Measurements from ENCODE around the gene POC5.
"Not testable (repeated sequence)": the region's sequence is repeated elsewhere in the genome, so short reads cannot be mapped to it uniquely, and the experiment has no call there.

Gene POC5

DNA sequence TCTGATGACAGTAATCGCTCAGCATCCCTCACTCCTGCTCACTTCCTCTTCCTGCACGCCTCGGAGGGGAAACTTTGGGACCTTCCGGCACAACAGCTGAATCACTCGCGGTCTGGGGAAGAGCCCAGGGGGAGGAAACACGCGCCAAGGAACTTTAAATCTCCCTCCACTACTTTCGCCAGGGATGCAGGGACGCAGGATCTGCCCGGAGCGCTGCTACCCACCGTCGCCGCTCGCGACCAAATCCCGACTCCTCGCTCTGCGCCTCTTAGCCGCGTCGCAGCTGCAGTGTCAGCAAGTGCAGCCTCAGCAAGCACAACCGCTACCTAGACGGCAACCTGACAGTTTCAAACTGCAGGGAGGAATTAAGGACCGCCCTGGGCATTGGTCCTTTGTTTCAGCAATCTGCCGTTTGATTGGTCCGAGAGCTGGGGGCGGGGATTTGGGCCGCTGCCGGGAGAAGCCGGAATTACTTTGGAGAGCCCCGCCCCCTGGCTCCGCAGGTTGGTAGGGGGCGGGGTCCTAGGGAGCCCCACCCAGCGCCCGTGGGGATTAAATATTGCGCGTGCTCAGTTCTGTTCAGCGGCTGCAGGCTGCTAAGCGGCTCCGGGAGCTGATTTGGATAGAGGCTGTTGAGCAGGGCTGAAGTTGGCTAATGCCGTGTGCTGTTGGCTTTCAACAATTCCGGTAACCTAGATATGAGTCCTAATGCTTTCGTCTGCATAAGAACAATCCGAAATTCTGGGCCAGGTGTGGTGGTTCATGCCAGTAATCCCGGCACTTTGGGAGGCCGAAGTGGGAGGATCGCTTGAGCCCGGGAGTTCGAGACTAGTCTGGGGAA is at the start of gene POC5:
Gene POC5 (minus strand): TSS at position 356 of the 841 bp plus-strand sequence. CDS start 4,500 bp downstream, outside the sequence.
- DNase-seq: peak; percentile 92 to 94

GRCh38 chr5:75758116-75758515 is 40.9 kb upstream of the POC5 start:
- DNase-seq: no peak

GRCh38 chr5:75756981-75757380 is 39.7 kb upstream of the POC5 start:
- no peak for DNase-seq

DNA sequence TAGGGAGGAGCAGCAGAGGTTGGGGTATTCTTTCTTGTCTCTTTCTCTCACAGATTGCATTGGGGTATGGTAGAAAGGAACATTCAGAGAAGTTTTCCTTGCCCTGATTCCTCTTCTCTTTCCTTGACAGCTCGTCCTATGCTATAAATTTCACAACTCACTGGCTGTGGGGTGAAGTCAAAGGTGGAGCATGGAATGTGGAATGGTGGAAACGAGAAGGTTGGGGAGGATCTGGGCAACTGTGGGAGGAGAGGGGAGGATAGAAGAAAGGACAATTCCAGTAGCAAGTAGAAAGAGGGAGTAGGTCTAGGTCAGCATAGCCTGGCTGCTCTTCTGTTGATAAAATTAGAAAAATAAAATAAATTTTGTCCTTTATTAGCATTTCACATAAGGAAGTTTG is 39.0 kb upstream of the POC5 start:
- no peak for DNase-seq

GRCh38 chr5:75753182-75753581 is 35.9 kb upstream of the POC5 start:
- DNase-seq: no peak

DNA sequence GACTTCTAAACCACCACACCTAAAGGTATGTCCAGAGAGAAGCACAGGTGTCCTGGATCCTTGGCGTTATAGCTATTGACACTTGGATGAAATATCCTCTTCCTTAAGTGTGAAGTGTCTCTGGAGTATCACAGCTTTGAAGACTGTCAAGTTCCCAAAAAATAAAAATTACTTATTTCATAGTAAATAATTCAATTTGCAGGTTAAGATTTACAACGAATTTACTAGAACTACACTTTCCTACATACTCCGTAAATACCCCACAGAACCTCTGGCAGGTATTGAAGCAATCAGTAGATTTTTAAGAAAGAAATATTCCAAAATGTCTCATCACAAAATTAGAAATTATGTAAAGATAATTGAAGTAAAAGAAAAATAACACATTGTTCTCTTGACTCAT is 27.1 kb upstream of the POC5 start:
- DNase-seq: no peak

- DNase-seq: no peak
These were observed 19.0 kb upstream of the POC5 start for GRCh38 chr5:75736273-75736672.

- DNase-seq: peak; percentile 4 to 33
These were observed 17.9 kb upstream of the POC5 start for GRCh38 chr5:75734913-75735789.

- DNase-seq: no peak
These were observed 16.5 kb upstream of the POC5 start for GRCh38 chr5:75733767-75734166.

GRCh38 chr5:75731515-75731914 is 14.3 kb upstream of the POC5 start:
- not testable (repeated sequence) for DNase-seq

GRCh38 chr5:75729321-75729720 is 12.1 kb upstream of the POC5 start:
- no peak for DNase-seq

- DNase-seq: no peak
These were observed 10.7 kb upstream of the POC5 start for GRCh38 chr5:75727931-75728330.

DNA sequence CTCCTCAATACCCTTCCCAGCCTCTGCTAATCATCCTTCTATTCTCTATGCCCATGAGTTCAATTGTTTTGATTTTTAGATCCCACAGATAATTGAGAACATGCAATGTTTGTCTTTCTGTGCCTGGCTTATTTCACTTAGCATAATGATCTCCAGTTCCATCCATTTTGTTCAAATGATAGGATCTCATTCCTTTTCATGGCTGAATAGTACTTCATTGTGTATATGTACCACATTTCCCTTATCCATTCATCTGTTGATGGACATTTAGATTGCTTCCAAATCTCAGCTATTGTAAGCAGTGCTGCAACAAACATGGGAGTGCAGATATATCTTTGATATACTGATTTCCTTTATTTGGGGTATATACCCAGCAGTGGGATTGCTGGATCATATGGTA is 9.0 kb upstream of the POC5 start:
- not testable (repeated sequence) for DNase-seq

- DNase-seq: no peak
These were observed 6.1 kb upstream of the POC5 start for GRCh38 chr5:75723378-75723777.

DNA sequence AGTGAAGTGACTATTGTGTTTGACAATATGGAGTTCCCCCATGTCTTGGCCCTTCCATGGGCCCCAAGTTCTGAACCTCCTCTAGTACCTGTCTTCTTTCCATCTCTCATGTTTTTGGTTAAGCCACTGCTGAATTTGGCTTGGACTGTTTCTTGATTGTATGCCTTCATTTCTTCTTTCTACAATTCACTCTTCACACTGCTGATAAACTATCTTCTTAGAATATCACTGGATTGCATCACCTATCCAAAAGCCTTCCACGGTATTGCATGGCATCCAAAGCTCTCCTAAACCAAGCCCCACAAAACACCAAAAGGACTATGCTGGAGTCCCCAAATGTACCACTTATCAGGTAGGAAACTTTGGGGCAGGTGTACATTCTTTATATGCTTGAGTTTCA is 4.3 kb upstream of the POC5 start:
- DNase-seq: no peak

DNA sequence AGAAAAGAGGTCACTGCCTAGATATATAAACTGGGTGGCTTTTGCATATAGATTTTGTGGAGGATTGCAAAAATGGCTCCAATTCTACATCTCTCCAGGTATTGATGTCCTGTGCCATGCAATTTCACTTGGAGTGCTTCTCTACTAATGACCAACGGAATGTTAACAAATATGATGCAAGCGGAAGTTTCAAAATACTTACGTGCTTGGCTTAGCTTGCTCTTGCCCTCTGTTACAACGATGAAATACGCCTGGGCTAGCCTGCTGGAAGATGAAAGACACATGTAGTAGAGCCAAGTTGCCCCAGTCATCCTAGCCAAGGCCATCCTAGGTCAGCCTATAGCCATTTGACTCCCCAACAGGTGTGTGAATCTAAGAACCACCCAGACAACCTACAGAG is 3.6 kb upstream of the POC5 start:
- DNase-seq: no peak

DNA sequence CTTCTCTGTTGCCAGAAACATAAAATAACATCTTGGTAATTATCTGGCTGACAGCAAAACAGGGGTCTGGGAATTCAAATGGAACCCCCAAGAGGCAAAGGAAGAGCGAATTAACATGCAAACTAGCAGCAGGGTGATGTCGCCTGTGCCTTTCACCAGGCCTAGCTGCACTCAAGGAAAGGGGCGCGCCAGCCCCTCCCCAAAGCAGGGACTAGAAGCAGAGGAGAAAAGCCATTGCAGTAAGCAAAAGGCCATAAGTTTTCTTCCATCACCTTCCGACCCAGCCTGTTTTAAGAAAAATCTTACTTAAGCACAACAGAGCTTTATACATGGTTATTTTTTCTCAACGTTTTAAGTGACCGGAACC is 539 bp downstream of the POC5 start:
- DNase-seq: peak in 1 of 2 experiments; percentile 25

- DNase-seq: no peak
These were observed 5.1 kb downstream of the POC5 start for GRCh38 chr5:75712091-75712490.

GRCh38 chr5:75711151-75711550 is 6.1 kb downstream of the POC5 start:
- no peak for DNase-seq

GRCh38 chr5:75710637-75711036 is 6.6 kb downstream of the POC5 start:
- DNase-seq: no peak

DNA sequence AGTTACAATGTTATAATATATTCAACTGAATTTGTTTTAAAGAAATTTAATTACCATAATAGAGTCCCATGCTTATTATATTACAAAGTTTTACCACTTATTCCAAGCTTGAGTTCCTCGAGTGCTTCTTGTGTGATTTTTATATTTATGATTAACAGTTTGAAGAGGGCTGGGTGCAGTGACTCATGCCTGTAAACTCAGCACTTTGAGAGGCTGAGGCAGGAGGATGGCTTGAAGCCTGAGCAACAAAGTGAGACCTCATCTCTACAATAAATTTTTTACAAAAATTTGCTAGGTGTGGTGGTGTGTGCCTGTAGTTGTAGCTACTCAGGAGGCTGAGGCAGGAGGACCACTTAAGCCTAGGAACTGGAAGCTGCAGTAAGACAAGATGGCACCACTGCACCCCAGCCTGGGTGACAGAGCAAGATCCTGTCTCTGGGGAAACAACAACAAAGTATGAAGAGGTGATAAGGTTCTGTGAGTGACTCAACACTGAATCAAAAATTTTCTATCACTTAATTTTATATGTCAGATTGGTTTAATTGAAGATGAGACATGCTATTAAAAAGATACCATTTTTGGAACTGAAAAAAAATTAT is 9.2 kb downstream of the POC5 start:
- no peak for DNase-seq

DNA sequence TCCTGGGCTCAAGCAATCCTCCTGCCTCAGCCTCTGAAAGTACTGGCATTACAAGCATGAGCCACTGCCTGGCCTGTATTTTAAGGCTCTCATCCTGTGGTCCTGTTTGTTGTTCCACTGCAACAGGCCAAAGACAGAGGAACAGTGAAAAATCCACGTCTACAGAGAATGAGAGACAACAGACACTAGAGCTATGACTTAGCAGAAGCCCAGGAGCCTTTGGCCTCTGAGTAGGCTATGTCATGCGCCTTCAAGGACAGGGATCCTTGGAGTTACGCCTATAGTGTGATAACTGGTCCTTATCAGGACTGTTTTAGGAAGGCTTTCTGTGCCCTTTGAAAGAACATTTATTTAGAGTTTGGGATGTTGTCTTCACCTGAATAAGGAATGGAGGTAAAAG is 10.5 kb downstream of the POC5 start:
- no peak for DNase-seq

GRCh38 chr5:75706016-75706415 is 11.2 kb downstream of the POC5 start:
- DNase-seq: no peak

GRCh38 chr5:75701856-75702255 is 15.4 kb downstream of the POC5 start:
- DNase-seq: no peak

All from NCI-H2081 (cell line).